NB4 (cell line): Measurements from ENCODE around the gene GSTCD.

ENCODE experiments used
- DNase-seq: peaks from one replicate; pipeline ENCODE4 v3.0.0; 2010; ENCODE audit warnings: low read depth
- H3K4me3 ChIP-seq: one replicate; pipeline ENCODE4 v1.5.1; 2011; ENCODE audit warnings: mild to moderate bottlenecking, low read depth, low read length, moderate library complexity
- MYC ChIP-seq: IDR thresholded peaks from 2 replicates; pipeline ENCODE4 v1.6.1; 2011; ENCODE audit warnings: low read depth, low read length
- POLR2A ChIP-seq: IDR thresholded peaks from 2 replicates; pipeline ENCODE4 v1.6.1; 2011; ENCODE audit warnings: mild to moderate bottlenecking; ENCODE audit not compliant: insufficient read length; ENCODE audit errors: extremely low read depth
- TF ChIP-seq, protein P1 (sequence below): IDR thresholded peaks from 2 replicates; pipeline ENCODE4 v1.6.1; 2011; ENCODE audit warnings: low read depth, low read length
- TF ChIP-seq, protein P2 (sequence below): IDR thresholded peaks from one replicate; pipeline ENCODE4 v1.5.1; 2012; ENCODE audit warnings: low read depth, low read length

GSTCD gene

DNA sequence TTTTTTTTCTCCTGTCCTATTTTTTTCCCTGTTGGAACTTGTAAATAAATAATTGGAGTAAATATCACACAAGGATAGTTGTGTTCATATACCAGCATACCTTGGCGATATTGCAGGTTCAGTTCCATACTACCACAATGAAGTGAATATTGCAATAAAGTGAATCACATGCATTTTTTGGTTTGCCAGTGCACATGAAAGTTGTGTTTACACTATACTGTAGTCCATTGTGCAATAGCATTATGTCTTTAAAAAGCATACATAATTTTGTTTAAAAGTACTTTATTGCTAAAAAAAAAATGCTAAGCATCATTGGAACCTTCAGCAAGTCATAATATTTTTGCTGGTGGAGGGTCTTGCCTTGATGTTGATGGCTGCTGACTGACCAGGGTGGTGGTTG lies 88.6 kb downstream of the GSTCD start:
- no peak for DNase-seq
- no peak overlapping the region for H3K4me3 ChIP-seq
- TF ChIP-seq, protein P1, sequence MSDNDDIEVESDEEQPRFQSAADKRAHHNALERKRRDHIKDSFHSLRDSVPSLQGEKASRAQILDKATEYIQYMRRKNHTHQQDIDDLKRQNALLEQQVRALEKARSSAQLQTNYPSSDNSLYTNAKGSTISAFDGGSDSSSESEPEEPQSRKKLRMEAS: no peak
- TF ChIP-seq MYC (no peak), POLR2A (no peak)
- TF ChIP-seq, protein P2, sequence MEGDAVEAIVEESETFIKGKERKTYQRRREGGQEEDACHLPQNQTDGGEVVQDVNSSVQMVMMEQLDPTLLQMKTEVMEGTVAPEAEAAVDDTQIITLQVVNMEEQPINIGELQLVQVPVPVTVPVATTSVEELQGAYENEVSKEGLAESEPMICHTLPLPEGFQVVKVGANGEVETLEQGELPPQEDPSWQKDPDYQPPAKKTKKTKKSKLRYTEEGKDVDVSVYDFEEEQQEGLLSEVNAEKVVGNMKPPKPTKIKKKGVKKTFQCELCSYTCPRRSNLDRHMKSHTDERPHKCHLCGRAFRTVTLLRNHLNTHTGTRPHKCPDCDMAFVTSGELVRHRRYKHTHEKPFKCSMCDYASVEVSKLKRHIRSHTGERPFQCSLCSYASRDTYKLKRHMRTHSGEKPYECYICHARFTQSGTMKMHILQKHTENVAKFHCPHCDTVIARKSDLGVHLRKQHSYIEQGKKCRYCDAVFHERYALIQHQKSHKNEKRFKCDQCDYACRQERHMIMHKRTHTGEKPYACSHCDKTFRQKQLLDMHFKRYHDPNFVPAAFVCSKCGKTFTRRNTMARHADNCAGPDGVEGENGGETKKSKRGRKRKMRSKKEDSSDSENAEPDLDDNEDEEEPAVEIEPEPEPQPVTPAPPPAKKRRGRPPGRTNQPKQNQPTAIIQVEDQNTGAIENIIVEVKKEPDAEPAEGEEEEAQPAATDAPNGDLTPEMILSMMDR: no peak

DNA sequence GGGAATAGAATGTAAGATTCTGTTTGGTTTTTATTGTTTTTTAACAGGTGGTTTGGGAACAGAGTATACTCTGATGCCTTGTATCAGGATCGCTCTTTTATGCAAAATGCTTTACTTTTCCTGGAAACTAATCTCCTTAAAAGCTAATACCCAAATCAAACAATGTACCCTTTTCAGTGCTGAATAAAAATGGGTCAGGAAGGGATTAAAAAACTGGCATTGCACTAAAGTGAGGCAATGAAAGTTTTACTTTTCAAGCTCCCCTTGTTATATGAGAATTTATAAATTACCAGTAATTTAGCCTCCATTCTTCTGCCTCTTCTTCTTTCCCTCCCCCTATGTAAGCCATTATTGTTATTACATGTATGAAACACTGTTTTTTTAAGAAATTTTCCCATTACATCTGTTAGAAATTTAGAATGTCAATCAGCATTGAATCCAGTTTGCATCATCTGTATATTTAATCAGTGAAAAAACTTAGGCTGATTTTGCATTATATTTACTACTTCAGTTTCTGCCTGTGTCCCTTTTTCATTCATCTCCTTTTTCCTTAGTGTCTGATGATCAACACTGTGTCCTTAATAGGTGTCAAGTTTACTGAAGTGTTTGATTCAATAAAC lies 97.0 kb downstream of the GSTCD start:
- no peak for DNase-seq
- TF ChIP-seq, protein P1: no peak
- TF ChIP-seq, protein P2: no peak
- TF ChIP-seq POLR2A: no peak
- no peak for TF ChIP-seq MYC
- no peak overlapping the region for H3K4me3 ChIP-seq

DNA sequence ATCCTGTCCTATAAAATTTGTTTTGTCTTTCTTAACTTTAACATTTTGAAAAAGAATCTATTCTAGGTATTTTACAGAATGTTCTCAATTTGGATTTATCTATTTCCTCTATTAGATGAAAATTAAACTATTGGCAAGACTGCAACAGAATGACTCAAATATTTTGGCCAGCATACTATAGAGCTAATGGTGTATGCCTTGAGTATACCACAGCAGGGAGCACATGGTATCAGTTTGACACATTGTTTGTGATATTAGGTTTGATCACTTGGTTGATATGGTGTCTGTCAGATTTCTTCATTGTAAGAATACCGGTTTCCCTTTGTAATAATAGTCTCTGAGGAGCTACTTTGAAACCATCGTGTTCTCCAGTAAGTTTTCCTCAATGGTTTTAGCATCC lies 98.9 kb downstream of the GSTCD start:
- TF ChIP-seq, protein P1: no peak
- TF ChIP-seq POLR2A (no peak), MYC (no peak)
- TF ChIP-seq, protein P2: no peak
- no peak overlapping the region for H3K4me3 ChIP-seq
- DNase-seq: no peak

DNA sequence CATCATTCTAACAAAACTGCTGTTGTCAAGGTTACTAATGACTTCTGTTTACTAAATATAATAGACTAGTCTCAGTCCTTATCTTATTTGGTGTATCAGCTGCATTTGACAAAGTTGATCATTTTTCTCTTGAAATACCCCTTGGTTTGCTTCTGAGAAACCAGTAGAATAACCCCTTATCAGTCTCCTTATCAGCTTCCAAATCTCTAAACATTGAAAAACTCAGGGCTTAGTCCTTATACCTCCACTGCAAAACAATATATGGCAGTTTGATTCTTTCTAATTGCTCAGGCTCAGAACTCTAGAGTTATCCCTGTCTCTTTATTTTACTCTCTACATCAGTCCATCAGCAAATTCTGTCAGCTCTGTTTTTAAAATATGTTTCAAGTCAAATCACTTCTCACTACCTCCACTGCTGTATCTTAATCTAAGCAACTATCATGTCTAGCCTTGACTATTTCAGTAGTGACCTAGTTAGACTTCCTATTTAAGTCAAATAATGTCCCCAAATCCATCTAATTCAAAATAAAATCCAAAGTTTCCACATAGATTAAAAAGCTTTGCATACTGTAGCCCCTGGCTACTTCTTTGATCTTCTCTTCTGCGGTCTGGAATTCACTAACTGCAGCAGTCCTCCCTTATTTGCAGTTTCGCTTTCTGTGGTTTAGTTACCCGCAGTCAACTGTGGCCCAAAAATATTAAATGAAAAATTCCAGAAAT lies 99.6 kb downstream of the GSTCD start:
- TF ChIP-seq MYC (no peak), POLR2A (no peak)
- TF ChIP-seq, protein P2: no peak
- TF ChIP-seq, protein P1: no peak
- no peak overlapping the region for H3K4me3 ChIP-seq

DNA sequence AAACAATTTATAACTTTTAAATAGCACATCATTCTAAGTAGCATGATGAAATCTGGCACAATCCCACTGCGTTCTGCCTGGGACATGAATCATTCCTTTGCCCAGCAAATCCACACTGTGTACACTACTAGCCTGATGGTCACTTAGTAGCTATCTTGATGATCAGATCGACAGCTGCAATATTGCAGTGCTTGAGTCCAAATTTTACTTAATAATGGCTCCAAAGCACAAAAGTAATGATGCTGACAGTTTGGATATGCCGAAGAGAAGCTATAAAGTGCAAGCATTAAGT lies 100.1 kb downstream of the GSTCD start:
- TF ChIP-seq, protein P2: no peak
- TF ChIP-seq, protein P1: no peak
- TF ChIP-seq MYC: no peak
- no peak for DNase-seq
- no peak overlapping the region for H3K4me3 ChIP-seq

More for the DNA sequence above, 99.6 kb downstream of the GSTCD start:
- DNase-seq: no peak
